GM19239 (cell line): ENCODE data around the gene UFD1.

Source experiments
- DNase-seq: peaks from one replicate; pipeline ENCODE4 v3.0.0; 2011; ENCODE audit warnings: low spot score; ENCODE audit not compliant: insufficient read length
- FAIRE-seq: peaks from 2 replicates; lab custom pipeline; 2011; peaks lifted over from hg19 to GRCh38; lab: Jason Lieb, UNC

UFD1 gene

DNA sequence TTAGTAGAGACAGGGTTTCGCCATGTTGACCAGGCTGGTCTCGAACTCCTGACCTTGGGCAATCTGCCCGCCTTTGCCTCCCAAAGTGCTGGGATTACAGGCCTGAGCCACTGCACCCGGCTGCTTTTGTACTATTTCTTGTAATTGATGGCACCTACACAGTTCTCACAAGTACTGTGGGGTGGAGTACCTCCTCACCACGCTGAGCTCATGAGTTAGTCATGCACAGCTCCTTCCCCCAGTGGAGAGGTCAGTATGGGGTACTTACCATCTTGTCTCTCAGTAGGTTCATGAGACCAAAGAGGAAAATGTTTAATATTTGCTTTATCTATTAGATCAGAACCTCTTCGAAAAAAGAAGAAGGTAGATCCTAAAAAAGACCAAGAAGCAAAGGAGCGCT, 44.6 kb downstream of the UFD1 start:
- DNase-seq, result no peak
- no peak for FAIRE-seq

DNA sequence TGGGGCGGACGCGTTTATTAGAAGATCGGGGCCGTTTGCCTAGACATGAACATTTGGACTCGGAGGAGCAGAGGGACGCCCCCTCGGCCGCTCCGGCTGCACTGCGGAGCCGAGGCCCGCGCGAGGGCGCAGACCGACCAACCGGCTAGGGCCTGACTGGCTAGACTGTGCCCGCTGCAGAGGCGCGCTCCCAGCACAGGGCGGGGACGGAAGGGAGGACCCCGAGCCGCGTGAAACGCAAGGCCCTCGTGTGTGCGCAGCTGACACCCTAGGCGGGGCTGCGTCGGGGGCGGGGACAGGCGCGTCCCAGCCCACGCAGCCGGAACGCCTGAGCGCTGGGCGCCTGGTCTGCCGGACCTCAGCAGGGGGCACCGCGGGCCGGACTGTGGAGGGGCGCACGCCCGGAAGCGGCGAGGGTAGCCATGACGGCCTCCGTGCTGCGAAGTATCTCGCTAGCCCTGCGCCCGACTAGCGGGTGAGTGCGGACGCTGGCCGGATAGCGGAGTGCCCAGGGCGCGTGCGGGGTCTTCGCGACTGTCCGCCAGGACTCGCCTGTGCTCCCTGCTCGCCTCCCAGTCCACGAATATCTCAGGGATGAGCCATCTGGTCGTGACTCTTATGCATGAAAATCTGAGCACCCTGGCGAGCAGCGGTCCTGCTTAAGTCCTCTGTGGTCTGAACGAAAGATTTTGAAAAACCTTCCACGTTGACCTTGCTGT, 46.7 kb downstream of the UFD1 start, which contains the start of gene MRPL40:
TSS of gene MRPL40 (plus strand) at position 413 of the 719 bp plus-strand sequence. CDS start at position 423, 10 bp downstream.
- FAIRE-seq, result peak; percentile 92

DNA sequence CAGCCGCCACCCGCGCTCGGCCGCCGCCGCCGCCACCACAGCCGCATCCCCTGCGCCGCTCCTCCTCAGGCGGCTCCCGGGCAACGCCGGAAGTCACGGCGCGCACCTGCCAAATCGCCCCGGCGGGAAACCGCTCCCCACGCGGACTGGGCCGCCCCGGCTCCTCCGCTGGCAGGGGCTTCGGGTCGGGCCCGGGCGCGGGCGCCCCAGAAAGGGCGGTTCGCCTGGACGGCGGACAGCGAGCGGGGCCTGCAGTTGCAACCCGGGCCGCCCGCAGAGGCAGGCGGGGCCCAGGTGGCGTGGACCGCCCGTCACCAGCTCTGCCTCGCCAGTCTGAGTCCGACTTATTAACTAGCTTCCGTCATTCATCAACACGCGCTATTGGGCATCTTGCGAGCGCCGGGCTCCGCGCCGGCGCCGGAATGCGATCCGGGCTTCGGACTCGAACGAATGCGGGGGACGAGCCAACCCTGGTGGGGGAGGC, 47.3 kb downstream of the UFD1 start, which contains the start of gene HIRA:
TSS of gene HIRA (minus strand) at position 85 of the 484 bp plus-strand sequence. CDS start 257 bp downstream, outside the sequence.
- DNase-seq (peak; percentile 75), FAIRE-seq (no peak)

More for the DNA sequence above, 46.7 kb downstream of the UFD1 start, which contains the start of gene MRPL40:
- peak; percentile 92 for DNase-seq

DNA sequence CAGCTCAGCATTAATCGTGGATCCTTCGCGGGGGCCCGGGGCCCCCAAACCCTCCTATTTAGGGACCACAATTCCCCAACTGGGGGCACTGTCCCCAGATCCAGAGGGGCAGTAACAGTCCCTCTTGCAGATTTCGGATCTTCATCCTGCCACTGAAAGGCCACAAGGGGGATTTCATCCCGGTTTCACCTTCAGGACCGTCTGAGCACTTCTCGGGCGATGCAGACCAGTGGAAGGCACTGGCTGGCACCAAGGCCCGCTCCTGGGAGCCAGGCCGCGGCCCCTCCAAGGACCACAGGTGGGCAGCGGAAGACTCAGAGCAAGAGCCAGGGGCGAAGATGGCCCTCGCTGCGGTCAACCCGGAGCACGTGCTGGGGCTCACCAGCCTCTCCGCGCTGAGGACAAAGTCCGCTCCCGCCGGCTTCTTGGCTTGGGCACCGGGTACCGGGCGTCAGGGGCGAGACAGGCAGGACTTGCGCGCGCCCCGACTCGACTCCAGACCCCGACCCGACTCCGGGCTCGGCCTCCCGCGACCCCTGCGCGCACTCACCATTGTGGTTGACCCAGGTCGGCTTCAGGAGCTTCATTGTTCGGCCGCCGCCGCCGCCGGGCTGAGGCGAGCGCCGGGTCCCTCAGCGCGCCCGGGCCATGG, 48.0 kb downstream of the UFD1 start:
- no peak for FAIRE-seq
- DNase-seq, result no peak

DNA sequence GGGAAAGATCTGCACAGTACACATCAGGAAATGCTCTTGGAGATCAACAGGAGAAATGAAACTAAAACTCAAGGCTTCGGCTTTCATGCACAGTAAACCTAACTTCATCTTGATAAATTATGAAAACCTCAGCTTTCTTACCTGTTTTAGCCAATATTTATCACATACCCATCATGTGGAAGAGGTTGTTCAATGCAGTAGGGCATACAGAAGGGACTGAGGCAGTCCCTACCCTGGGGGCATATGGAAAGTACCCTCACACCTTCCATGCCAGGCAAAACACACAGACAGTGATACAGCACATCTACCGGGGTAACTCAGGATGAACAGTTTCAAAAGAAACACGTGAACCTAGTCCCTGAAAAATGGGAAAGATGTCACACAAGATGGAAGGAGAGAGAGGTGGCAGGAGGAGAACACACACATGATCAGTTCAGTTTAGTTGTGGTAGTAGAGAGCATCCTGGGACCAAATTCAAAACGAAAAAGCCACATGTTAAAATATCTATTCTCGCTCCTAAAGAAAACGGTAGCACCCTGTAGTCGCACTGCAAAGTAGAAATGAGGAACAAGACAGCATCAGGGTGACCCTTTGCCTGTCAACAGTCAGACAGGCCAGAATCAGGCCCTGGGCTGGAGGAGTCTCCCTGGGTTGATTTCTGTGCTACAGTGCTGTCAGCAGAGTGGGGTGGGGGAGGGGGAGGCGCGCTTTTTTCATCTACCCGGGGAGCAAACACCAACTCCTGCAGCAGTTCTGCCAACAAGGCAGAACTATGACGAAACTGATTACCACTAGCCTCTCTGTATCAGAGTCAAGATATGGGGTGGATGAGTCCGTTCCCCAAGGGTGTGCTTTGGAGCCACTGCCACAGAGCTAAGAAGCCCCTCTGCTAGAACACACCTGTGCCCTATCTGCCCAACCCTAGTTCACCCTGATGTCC, 48.8 kb downstream of the UFD1 start:
- DNase-seq, result peak; percentile 15
- peak; percentile 14 for FAIRE-seq

DNA sequence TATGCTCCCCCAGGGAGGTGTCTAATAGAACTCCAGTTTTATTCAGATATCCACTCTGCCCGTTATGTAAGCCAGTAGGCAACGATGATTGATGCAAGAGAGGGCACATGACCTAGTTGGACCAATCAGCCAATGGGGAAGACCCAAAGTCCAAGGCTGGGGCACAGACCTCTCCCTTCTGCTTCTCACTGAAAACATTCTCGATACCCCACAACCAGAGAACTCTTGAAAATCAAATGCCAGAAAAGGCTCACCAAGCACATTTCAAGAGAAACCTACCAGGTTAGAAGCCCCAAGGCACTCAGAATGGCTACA, 54.9 kb downstream of the UFD1 start:
- no peak for FAIRE-seq
- DNase-seq, result no peak

DNA sequence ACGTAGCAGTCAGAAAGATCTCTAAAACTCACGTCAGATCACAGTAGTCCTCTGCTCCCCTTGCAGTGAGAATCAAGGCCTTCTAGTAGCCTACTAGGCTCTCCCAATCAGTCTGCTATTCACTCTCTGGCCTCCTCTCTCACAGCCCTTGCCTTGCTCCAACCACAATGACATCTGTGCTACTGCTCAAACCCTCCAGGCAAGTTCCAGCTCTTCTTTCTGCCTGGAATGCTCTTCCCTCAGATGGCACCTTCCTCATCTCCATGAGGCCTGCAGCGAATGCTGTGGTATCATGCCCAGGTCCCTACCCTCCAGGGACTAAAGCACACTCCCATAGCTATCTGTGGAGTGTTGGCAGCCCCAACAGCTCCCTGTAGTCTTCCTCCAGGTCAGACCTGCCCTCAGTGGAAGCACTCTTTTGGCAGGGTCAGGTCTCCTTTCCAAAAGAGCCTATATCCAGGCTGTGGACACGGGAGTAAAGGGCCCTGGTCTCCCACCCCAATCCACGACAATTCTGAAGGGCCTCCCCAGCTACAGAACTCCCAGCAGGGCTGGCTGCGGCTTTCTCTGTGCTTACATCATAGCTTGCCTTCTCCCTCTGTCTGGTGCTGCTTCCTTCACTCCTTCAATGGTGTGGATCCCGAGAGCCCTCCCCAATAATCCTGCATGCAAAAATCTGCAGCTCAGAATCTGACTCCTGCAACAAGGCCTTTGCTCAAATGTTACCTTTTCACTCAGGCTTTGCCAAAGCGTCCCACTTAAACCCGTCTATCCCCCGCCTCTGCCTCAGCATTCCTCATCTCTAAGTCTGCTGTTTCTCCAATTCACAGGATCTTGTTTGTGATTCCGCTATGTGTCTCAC, 56.3 kb downstream of the UFD1 start:
- DNase-seq (no peak), FAIRE-seq (no peak)

DNA sequence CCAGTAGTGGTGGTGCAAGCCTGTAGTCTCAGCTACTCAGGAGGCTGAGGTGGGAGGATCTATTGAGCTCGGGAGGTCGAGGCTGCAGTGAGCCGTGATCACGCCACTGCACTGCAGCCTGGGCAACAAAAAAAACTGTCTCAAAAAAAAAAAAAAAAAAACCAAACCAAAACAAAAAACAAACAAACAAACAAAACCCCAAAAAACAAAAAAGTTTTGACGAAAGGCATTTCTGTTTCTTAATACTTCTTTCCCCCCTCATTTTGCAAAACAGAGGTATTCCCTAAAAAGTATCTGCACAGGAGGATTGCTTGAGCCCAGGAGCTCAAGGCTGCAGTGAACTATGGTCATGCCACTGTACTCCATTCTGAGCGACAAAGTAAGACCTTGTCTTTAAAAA, 58.7 kb downstream of the UFD1 start:
- FAIRE-seq (no peak), DNase-seq (no peak)

DNA sequence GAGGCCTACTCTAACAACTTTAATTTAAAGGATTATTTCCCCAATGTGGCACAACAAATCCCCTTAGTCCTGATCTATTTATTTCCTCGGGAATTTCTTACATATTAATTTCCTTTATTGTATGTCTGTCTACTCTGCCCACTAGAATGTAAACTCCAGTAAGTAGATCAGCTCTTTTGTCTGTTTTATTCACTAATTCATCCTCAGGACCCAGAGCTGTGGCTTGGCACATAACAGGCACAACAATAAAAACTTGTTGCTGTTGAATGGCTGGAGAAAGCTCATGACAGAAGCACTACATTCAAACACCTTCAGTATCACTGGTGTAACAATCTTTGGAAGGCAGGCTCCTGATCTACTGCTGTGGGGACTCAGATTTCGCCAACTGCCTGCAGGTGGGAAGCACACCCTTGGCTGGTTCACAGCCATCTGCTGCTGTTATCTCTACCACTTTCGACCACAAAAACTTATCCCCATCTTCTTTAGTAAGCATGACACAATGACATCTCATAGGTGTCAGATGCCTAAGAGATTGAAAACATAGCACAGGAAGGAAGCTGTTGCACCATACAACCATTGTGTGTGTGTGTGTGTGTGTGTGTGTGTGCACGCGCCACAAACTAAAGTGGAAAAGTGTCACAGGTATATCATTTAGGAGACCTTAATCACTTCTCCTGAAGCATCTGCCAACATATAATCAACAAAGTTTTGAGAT, 59.4 kb downstream of the UFD1 start:
- FAIRE-seq (peak; percentile 80), DNase-seq (peak; percentile 28)

DNA sequence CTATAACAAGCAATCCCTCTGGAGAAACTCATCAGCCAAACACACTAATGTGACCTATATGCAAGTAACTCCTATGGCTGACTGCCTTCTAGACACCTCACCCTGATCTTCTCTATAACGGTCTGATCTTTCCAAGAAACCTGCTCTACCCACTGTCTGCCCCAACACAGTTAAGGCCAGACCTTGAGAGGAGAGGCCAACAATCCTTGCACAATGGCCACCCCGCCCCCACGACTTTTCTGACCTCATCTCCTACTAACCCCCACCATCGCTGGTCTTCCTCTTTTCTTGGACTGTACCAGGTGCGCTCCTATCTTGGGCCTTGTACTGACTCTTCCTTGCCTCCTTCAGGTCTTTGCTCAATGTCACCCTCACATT, 59.9 kb downstream of the UFD1 start:
- FAIRE-seq (no peak), DNase-seq (no peak)

DNA sequence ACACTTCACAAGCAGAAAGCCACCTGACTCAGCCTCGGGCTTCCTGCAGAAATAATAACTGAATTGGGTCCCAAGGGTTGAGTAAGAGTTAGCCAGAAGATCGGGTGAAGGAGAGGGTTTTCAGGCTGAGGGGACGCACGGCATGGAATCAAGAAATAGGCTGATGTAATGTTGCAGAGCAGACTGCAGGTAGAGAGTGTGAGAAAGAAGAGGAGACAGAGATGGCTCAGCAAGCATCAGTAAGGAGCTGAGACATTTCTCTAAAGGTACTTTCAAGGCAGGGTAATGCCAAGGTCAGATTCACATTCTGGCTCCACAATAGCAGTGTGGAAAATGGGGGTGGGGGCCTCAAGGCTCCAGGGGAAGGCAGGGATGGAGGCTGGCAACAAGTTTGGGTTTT, 66.1 kb downstream of the UFD1 start:
- no peak for FAIRE-seq

DNA sequence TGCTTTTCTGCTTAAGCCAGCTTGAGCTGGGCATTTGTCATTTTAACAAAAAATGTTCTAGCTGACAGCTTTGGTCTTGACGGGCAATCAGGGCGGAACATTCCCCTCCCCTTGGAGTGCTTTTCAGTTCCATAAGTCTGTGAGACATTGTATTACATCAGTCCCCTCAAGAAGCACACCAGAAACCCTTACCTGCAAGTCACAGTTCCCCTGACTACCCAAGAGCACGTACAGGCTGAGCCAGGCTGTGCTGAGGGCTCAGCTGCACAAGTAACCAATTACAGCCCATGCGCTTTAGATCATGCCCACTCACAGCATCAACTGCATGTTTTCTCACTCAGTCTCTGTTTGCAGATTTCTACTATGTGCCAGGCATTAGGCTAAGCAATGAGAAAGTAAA, 66.5 kb downstream of the UFD1 start:
- no peak for DNase-seq
- no peak for FAIRE-seq

More for the DNA sequence above, 66.1 kb downstream of the UFD1 start:
- DNase-seq, result no peak

DNA sequence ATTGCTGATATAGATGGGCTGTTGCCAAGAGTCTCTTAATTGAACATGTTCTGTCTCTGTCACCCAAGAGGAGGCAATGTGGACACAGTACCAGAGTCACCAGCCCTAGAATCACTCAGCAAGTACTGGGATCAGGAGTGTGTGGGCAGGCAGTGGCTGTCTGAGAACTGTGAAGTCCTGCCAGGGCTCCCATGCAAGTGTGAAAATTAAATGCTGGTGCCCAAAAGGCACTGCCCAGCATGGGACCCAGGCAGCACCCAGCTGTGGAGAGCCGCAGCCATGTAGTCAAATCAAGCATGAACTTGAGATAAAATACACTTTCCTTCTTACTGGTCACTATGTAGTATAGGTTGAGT, 67.3 kb downstream of the UFD1 start:
- DNase-seq (no peak), FAIRE-seq (no peak)

DNA sequence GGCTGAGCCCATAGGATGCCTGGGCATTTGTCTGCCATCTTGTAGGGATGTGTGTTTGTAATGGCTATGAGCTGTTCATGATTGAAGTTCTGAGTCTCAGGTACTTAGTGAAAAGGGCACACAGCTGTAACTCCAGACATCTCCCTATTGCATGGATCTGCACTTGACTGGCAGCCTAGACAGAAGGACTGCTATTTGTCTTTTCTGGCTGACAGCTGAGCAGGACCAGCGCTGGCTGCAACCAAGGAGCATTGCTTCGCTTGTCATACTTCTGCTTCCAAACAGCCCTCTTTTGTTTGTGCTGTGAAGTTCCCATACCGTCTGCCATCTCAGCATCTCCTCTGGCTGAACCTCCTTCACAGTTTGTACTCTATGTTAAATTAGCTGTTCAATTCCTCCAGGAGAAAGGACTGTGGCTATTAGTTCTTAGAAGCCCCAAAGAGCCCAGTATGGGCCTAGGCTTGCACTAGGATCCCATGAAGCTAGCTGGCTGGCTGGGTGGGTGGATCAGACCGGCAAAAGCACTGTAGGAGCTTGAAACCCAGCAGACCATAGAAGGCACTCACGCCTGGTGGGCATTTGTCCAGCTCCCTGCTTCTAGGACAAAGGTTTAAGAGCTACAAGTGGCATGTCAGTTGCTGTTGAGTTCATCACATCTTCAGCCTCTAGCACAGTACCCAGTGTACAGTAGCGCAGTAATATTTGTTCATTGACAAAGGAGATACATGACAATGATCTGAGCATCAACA, 67.9 kb downstream of the UFD1 start:
- FAIRE-seq (no peak), DNase-seq (no peak)

DNA sequence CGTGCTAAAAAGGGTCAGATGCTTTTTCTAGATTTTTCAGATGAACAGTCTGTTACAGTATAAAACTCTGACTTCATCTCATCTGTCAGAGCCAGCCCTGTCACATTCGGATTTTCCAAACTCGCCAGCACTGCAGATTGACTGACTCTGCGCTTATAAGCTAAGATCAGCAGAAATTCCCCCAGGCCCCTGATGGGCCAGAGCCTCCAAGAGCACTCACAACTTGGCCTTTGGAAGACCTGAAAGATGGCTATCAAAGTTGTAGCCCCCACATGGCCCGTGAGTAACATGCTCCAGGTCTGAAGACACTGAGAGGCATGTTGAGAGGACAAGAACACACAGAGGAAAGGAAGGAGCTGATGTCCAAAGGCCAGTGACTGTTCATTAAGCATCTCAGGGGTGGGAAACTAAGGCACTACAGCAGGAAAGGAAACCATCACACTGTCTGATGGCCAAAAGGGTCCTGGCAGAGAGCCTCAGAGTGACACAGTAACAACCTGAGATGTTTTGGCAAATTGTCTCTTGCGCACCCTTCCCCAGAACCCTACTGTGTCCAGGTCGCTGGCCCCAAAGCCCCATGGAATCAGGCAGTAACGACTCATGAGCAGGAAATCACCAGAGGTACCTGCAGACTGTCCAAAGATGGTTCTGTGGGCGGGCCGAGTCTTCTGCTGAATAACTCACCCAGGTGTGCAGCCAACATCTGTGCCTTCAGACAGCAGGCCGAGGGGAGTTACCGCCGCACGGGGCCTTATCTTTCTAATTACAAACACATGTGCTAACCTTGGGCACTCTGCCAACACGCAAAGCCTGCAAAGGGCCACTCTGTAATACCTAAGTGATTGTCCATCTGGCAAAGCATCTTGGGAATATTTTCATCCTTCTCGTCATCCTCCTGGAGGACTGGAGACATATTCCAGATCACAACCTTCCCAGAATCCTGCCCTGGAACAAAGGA, 71.1 kb downstream of the UFD1 start:
- FAIRE-seq (no peak), DNase-seq (no peak)

DNA sequence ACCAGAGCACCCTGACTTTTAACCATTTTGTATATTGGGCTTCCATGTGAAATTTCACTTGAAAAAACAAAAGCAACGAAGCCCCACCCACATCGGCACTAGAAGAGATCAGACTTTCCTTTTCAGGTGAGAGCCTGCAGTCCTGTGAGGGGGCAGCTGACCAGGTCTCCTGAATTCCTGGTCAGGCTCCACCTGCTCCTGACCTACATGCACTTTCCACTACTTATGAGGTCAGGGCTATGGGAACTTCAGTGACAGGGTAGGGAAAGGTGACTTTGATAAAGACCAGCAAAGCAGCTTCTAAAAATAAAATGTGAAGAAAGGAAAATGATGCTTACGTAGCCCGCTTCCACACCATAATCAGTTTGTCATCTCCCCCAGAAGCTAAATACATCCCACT, 72.1 kb downstream of the UFD1 start:
- DNase-seq, result no peak
- no peak for FAIRE-seq

DNA sequence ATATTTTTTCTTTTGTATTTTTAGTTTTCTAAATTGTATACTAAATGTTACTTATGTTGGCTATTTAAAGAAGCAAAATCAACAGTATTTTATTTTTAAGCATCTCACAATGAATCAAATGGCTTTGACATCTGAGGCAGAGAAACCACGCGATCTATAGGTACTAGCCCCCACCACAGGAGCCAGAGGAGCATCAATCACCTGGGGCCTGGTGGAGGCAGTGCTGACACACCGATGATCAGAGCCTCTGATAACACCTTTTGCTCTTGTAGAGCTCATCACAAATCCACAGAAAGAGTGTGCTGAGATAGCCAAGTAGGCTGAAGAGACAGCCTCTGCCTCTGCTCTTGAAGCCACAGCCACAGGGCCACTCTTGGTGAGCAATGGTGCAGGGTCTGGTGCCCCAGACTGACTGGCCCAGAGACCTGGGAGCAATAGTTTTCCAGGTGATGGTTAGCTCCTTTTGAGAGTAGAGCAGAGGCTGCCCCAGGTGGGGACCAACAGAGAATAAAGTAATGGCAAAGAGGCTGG, 72.6 kb downstream of the UFD1 start:
- no peak for FAIRE-seq
- DNase-seq, result no peak
